GM12801 (cell line): ENCODE results near the gene CNN2.

Experiments
- CTCF ChIP-seq: IDR thresholded peaks from one replicate; pipeline ENCODE4 v1.5.1; 2011; ENCODE audit warnings: control low read depth; ENCODE audit not compliant: insufficient read length; ENCODE audit errors: extremely low read depth

The CNN2 gene

GRCh38 chr19:1046836-1047695, 20.7 kb downstream of the CNN2 start:
- no peak for TF ChIP-seq CTCF

GRCh38 chr19:1047696-1048147, 21.3 kb downstream of the CNN2 start:
- no peak for TF ChIP-seq CTCF

GRCh38 chr19:1049106-1049505, 22.7 kb downstream of the CNN2 start:
- TF ChIP-seq CTCF, result no peak

GRCh38 chr19:1049800-1050199, 23.4 kb downstream of the CNN2 start:
- no peak for TF ChIP-seq CTCF

GRCh38 chr19:1050989-1051788, 24.8 kb downstream of the CNN2 start:
- TF ChIP-seq CTCF, result no peak

GRCh38 chr19:1051791-1052190, 25.4 kb downstream of the CNN2 start:
- no peak for TF ChIP-seq CTCF

- no peak for TF ChIP-seq CTCF
Measured at GRCh38 chr19:1052349-1052975, 26.1 kb downstream of the CNN2 start.
